ENCODE data around the gene ZNF248.

GRCh38 chr10:37780536-37780935, 76.9 kb downstream of the ZNF248 start:
- TF ChIP-seq, protein P1, sequence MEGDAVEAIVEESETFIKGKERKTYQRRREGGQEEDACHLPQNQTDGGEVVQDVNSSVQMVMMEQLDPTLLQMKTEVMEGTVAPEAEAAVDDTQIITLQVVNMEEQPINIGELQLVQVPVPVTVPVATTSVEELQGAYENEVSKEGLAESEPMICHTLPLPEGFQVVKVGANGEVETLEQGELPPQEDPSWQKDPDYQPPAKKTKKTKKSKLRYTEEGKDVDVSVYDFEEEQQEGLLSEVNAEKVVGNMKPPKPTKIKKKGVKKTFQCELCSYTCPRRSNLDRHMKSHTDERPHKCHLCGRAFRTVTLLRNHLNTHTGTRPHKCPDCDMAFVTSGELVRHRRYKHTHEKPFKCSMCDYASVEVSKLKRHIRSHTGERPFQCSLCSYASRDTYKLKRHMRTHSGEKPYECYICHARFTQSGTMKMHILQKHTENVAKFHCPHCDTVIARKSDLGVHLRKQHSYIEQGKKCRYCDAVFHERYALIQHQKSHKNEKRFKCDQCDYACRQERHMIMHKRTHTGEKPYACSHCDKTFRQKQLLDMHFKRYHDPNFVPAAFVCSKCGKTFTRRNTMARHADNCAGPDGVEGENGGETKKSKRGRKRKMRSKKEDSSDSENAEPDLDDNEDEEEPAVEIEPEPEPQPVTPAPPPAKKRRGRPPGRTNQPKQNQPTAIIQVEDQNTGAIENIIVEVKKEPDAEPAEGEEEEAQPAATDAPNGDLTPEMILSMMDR (conservative IDR thresholded peaks at IDR 0.05), result no peak
- no peak for TF ChIP-seq EZH2 (IDR thresholded peaks at IDR 0.05; ENCODE audit: low read depth)

All from PC-9 (cell line).